Measurements from ENCODE around the gene OAF.
"Not testable (repeated sequence)": the region's sequence is repeated elsewhere in the genome, so short reads cannot be mapped to it uniquely, and the experiment has no call there.

The OAF gene

GRCh38 chr11:120241277-120241676 is 30.4 kb downstream of the OAF start:
- H3K4me1 ChIP-seq: no peaks in the 10 kb centered on the region
- H3K27me3 ChIP-seq (ENCODE audit: low read depth): peaks cover 54% of the 10 kb centered on the region
- in situ Hi-C loops (cut with MboI; ENCODE audit: low sequenced_read_pairs): no loop called here
- H3K4me3 ChIP-seq: no peak overlapping the region
- no peaks in the 10 kb centered on the region for H3K36me3 ChIP-seq (replicated peaks)
- H3K9me3 ChIP-seq: no peaks in the 10 kb centered on the region
- DNase-seq (ENCODE audit: low spot score in 2 of 2): no peak

- H3K9me3 ChIP-seq: no peaks in the 10 kb centered on the region
- in situ Hi-C loops (cut with MboI; ENCODE audit: low sequenced_read_pairs): no loop called here
- DNase-seq (ENCODE audit: low spot score in 2 of 2): no peak
- no peak overlapping the region for H3K4me3 ChIP-seq
- H3K27me3 ChIP-seq (ENCODE audit: low read depth): peaks cover 64% of the 10 kb centered on the region
- H3K36me3 ChIP-seq (replicated peaks): no peaks in the 10 kb centered on the region
- H3K4me1 ChIP-seq: no peaks in the 10 kb centered on the region
These were observed 32.4 kb downstream of the OAF start for GRCh38 chr11:120243221-120243620.

- H3K4me3 ChIP-seq: no peak overlapping the region
- in situ Hi-C loops (cut with MboI; ENCODE audit: low sequenced_read_pairs): no loop called here
- no peaks in the 10 kb centered on the region for H3K36me3 ChIP-seq (replicated peaks)
- H3K9me3 ChIP-seq: no peaks in the 10 kb centered on the region
- no peaks in the 10 kb centered on the region for H3K4me1 ChIP-seq
- DNase-seq (ENCODE audit: low spot score in 2 of 2): no peak
- peaks cover 66% of the 10 kb centered on the region for H3K27me3 ChIP-seq (ENCODE audit: low read depth)
These were observed 33.9 kb downstream of the OAF start for GRCh38 chr11:120244476-120245365.

DNA sequence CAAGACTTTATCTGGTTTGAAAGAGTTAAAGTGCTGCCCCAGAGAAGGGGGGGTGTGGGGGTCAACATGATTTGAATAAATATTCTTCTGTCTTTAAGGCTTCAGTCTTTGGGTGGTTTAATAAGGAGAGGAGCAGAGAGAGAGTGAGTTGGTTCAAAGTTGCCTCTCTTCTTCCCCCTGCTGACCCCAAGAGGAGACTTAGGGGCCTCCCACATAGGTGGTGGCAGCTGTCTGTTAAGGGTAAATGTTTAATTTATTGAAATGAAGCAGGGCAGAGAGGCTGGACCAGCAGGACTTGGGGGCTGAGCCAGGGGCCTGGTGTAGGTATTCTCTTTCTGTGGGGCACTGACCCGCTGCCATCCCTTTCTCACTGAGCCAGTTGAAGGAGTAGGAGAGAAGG is 34.6 kb downstream of the OAF start:
- Histone ChIP-seq H3K36me3 (replicated peaks) (no peaks in the 10 kb centered on the region), H3K4me1 (no peaks in the 10 kb centered on the region), H3K4me3 (no peak overlapping the region), H3K27me3 (ENCODE audit: low read depth) (peaks cover 73% of the 10 kb centered on the region), H3K9me3 (no peaks in the 10 kb centered on the region)
- in situ Hi-C loops (cut with MboI; ENCODE audit: low sequenced_read_pairs): no loop called here
- DNase-seq (ENCODE audit: low spot score in 2 of 2): no peak

DNA sequence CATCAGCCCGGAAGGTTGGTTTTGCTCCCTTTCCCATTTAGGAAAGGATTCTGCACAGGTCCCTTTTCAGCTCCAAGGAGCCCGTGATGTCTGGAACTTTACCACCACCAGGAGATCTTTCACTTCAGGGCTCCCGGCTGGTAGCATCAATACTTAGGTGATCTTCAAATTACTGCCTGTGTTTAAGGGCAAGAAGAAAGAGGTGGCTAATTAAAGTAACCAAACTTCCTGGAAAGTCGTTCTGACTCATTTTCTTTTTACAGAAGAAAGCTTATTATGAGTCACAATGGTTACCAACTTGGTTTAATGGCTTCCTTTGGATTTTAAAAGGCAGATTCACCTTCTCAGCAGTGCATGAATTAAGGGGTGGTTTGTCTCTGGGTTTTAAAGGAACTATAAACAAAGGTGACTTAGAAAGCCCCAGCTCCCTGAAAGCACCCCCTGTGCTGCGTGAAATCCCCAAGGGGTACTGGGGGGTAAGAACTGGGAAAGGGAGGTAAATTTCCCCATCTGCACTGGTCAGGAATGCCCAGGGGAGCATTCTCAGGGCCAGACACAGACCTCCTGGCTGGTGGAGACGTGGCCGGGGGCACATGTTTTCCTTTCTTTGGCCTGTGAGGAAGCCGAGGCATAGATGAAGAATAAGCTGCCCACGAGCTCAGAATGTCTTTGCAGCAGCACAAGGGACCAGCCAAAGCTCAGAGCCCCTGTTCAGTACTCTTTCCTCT is 37.9 kb downstream of the OAF start:
- Histone ChIP-seq H3K9me3 (no peaks in the 10 kb centered on the region), H3K4me3 (no peak overlapping the region), H3K36me3 (replicated peaks) (no peaks in the 10 kb centered on the region), H3K27me3 (ENCODE audit: low read depth) (peaks cover 61% of the 10 kb centered on the region), H3K4me1 (no peaks in the 10 kb centered on the region)
- DNase-seq (ENCODE audit: low spot score in 2 of 2): no peak
- in situ Hi-C loops (cut with MboI; ENCODE audit: low sequenced_read_pairs): no loop called here

- DNase-seq (ENCODE audit: low spot score in 2 of 2): no peak
- peaks cover 53% of the 10 kb centered on the region for H3K27me3 ChIP-seq (ENCODE audit: low read depth)
- no peak overlapping the region for H3K4me3 ChIP-seq
- no peaks in the 10 kb centered on the region for H3K36me3 ChIP-seq (replicated peaks)
- H3K4me1 ChIP-seq: no peaks in the 10 kb centered on the region
- in situ Hi-C loops (cut with MboI; ENCODE audit: low sequenced_read_pairs): no loop called here
- no peaks in the 10 kb centered on the region for H3K9me3 ChIP-seq
These were observed 38.7 kb downstream of the OAF start for GRCh38 chr11:120249279-120250262.

DNA sequence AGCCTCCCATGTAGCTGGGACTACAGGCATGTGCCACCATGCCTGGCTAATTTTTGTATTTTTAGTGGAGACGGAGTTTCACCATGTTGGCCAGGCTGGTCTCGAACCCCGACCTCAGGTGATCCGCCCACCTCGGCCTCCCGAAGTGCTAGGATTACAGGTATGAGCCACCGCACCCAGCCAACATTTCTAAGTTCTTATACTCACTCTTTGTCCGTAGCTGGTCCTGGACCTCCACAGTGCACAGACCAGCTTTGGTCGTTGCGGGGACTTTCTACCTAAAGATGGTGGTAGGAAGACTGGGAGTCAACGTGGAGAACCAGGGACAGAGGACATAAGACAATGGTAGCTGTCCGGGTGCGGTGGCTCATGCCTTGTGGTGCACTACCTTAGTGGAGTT is 42.5 kb downstream of the OAF start:
- peaks cover 41% of the 10 kb centered on the region for H3K27me3 ChIP-seq (ENCODE audit: low read depth)
- H3K36me3 ChIP-seq (replicated peaks); H3K4me1 ChIP-seq; in situ Hi-C loops (cut with MboI; ENCODE audit: low sequenced_read_pairs); H3K9me3 ChIP-seq; H3K4me3 ChIP-seq; DNase-seq (ENCODE audit: low spot score in 2 of 2): not testable (repeated sequence)

DNA sequence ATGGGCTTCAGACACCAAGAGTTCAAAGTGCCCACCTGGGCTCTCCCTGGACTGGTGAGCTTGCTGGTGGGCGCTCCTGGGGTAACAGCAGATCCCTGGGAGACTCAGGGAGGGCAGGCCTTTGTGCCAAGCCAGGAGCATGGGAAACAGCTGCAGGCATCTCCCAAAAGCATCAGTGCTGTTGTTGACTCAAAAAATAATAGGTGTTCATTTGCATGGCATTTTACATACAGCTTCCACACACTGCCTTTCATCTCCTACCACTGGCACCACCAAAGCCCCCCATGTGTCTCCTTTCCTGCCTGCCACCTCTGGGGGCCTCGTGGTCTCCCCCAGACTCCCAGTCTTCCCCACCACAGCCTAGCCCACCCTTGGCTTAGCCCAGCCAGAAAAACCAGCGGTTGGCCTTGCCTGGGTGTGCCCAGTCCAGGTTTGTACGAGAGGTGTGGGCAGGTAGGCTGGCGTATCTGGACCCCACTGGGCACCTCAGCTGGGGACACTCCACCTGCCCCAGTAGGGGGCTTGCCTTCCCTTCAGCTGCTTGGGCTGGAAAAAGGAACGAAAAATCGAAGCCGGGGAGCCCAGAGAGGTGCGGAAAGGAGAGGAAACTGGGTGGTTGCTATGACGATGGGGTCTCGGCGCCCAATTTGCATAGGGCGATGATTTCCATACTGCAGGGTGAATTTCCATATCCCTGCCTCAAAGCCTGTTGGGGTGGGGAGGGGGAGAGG is 44.1 kb downstream of the OAF start:
- peaks cover 27% of the 10 kb centered on the region for H3K27me3 ChIP-seq (ENCODE audit: low read depth)
- in situ Hi-C loops (cut with MboI; ENCODE audit: low sequenced_read_pairs): no loop called here

GRCh38 chr11:120255519-120255866 is 44.7 kb downstream of the OAF start:
- Histone ChIP-seq H3K4me3 (no peak overlapping the region), H3K4me1 (peaks cover 6% of the 10 kb centered on the region; the same call in 1 of the 2 replicates), H3K9me3 (no peaks in the 10 kb centered on the region), H3K27me3 (ENCODE audit: low read depth) (peaks cover 22% of the 10 kb centered on the region), H3K36me3 (replicated peaks) (no peaks in the 10 kb centered on the region)
- in situ Hi-C loops (cut with MboI; ENCODE audit: low sequenced_read_pairs): no loop called here
- peak in 1 of 2 experiments; percentile 67 for DNase-seq (ENCODE audit: low spot score in 2 of 2)

More for the DNA sequence above, 44.1 kb downstream of the OAF start:
- DNase-seq (ENCODE audit: low spot score in 2 of 2): peak in 1 of 2 experiments; percentile 72
- Histone ChIP-seq H3K4me3 (no peak overlapping the region), H3K36me3 (replicated peaks) (no peaks in the 10 kb centered on the region), H3K9me3 (no peaks in the 10 kb centered on the region), H3K4me1 (peaks cover 6% of the 10 kb centered on the region; the same call in 1 of the 2 replicates)

DNA sequence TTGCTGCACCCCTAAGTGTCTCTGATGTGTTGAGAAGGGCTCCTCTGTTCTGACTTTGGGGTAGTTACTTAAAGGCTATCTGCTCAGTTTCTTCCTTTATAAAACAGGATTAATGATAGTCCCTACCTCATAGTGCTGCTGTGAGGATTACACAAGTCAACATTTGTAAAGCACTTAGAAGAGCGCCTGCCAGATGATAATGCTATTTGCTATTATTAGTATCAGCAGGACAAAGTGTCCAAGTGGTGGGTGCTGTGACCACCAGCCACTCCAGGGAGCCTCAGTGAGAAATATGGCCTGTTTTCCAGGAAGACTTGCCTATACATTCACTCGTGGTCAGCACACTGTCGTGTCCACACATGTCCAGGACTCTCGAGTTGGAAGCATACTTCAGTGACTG is 45.3 kb downstream of the OAF start:
- Histone ChIP-seq H3K36me3 (replicated peaks) (no peaks in the 10 kb centered on the region), H3K4me3 (no peak overlapping the region), H3K4me1 (peaks cover 6% of the 10 kb centered on the region; the same call in 1 of the 2 replicates), H3K27me3 (ENCODE audit: low read depth) (peaks cover 20% of the 10 kb centered on the region), H3K9me3 (no peaks in the 10 kb centered on the region)
- no peak for DNase-seq (ENCODE audit: low spot score in 2 of 2)
- in situ Hi-C loops (cut with MboI; ENCODE audit: low sequenced_read_pairs): no loop called here

GRCh38 chr11:120256779-120257178 is 45.9 kb downstream of the OAF start:
- Histone ChIP-seq H3K27me3 (ENCODE audit: low read depth) (peaks cover 20% of the 10 kb centered on the region), H3K9me3 (no peaks in the 10 kb centered on the region), H3K4me3 (no peak overlapping the region), H3K4me1 (peaks cover 6% of the 10 kb centered on the region; the same call in 1 of the 2 replicates), H3K36me3 (replicated peaks) (no peaks in the 10 kb centered on the region)
- DNase-seq (ENCODE audit: low spot score in 2 of 2): no peak
- in situ Hi-C loops (cut with MboI; ENCODE audit: low sequenced_read_pairs): no loop called here

DNA sequence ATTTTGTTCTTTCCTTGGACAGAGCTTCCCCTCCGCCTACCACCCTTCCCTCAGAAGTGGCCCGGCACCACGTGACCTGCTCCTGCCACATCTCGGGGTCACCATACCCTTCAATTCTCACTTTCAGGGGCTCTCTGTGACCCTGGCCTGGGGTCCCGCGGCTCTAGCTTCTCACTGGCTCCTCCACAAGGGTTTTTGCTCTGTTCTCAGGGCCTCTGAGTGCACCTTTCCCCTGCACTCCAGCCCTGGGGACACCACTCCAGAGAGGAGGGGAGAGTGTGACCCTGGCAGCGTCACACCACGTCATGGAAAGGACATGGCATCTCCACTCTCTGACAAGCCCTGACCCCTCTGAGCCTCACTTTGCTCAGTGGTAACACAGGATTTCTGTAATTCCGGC is 46.5 kb downstream of the OAF start:
- Histone ChIP-seq H3K9me3 (no peaks in the 10 kb centered on the region), H3K36me3 (replicated peaks) (no peaks in the 10 kb centered on the region), H3K4me3 (no peak overlapping the region), H3K27me3 (ENCODE audit: low read depth) (peaks cover 20% of the 10 kb centered on the region), H3K4me1 (peaks cover 6% of the 10 kb centered on the region; the same call in 1 of the 2 replicates)
- no peak for DNase-seq (ENCODE audit: low spot score in 2 of 2)
- in situ Hi-C loops (cut with MboI; ENCODE audit: low sequenced_read_pairs): no loop called here

DNA sequence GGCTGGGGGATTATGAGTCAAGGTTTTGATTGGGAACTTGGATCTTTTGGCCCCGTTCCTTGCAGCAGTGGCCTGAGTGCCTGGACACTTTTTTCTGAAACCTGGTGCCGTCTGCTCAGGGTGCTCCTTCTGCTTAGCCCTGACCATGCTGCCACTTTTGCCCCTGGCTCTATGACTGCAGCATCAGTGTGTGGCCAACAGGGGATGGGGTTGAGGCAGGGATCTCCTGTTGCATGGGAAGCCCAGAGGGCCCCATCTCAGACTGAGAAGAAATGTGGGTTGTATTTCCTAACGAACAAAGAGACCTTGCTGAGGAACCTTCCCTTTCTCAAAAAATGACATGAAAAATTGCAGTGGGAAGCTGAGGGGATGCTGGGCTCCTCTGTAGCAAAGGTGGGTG is 47.8 kb downstream of the OAF start:
- H3K4me1 ChIP-seq: peaks cover 6% of the 10 kb centered on the region; the same call in 1 of the 2 replicates
- no peaks in the 10 kb centered on the region for H3K9me3 ChIP-seq
- no peaks in the 10 kb centered on the region for H3K36me3 ChIP-seq (replicated peaks)
- no peak overlapping the region for H3K4me3 ChIP-seq
- peaks cover 21% of the 10 kb centered on the region for H3K27me3 ChIP-seq (ENCODE audit: low read depth)
- in situ Hi-C loops (cut with MboI; ENCODE audit: low sequenced_read_pairs): no loop called here
- DNase-seq (ENCODE audit: low spot score in 2 of 2): no peak
